GM19438 (cell line): ENCODE results near the gene CPNE2.
"Not testable (repeated sequence)": the region's sequence is repeated elsewhere in the genome, so short reads cannot be mapped to it uniquely, and the experiment has no call there.

Experiments
- ATAC-seq: cut with Tn5 transposase; IDR thresholded peaks from one replicate; pipeline ENCODE4 v1.9.1; 2021; ENCODE audit warnings: low read depth; ENCODE audit not compliant: unreplicated experiment

Gene CPNE2

GRCh38 chr16:57187902-57188710 is 95.7 kb downstream of the CPNE2 start:
- not testable (repeated sequence) for ATAC-seq

- no peak for ATAC-seq
These were observed 96.3 kb downstream of the CPNE2 start for GRCh38 chr16:57188711-57189002.

- not testable (repeated sequence) for ATAC-seq
These were observed 97.1 kb downstream of the CPNE2 start for GRCh38 chr16:57189527-57189926.

GRCh38 chr16:57190136-57190535 is 97.8 kb downstream of the CPNE2 start:
- no peak for ATAC-seq

- no peak for ATAC-seq
These were observed 98.7 kb downstream of the CPNE2 start for GRCh38 chr16:57191056-57191571.

GRCh38 chr16:57192146-57192545 is 99.8 kb downstream of the CPNE2 start:
- ATAC-seq, result no peak

GRCh38 chr16:57192720-57193486 is 100.5 kb downstream of the CPNE2 start:
- no peak for ATAC-seq

- ATAC-seq, result no peak
These were observed 102.1 kb downstream of the CPNE2 start for GRCh38 chr16:57194512-57194911.

GRCh38 chr16:57196286-57196685 is 103.9 kb downstream of the CPNE2 start:
- ATAC-seq, result no peak

GRCh38 chr16:57196753-57197152 is 104.4 kb downstream of the CPNE2 start:
- no peak for ATAC-seq
